IMR-90 (cell line): ENCODE data around the gene HIGD1C.

ENCODE experiments used
- CTCF ChIP-seq: conservative IDR thresholded peaks from 2 replicates; pipeline ENCODE4 v1.5.1; 2012; ENCODE audit warnings: mild to moderate bottlenecking, low read depth, low read length, improper control_type of control experiment
- RAD21 ChIP-seq: IDR thresholded peaks from 2 replicates; pipeline ENCODE4 v1.6.1; 2012; ENCODE audit warnings: low read length, improper control_type of control experiment

GRCh38 chr12:50924439-50925341 lies 27.7 kb upstream of the HIGD1C start:
- TF ChIP-seq RAD21 (no peak), CTCF (no peak)
